A549 treated with Mapracorat at 1 μM for 4 hours (cell line): ENCODE measurements around the gene POLD1. TPM values are rescaled to one million over a fixed set of nuclear protein-coding genes. Genes with fewer than 3 reads are reported as not detected.

Experiments
- total RNA-seq: library from RNA; stranded (reverse); fragments of 200-300 nt; extraction: Qiagen RNA extraction; gene quantifications from 5 replicates; pipeline ENCODE4 v1.2.3, GENCODE V29; 2022

Gene POLD1
- 51.4 to 85.1 TPM (median 75.0 TPM) in 5 replicates for total RNA-seq

DNA sequence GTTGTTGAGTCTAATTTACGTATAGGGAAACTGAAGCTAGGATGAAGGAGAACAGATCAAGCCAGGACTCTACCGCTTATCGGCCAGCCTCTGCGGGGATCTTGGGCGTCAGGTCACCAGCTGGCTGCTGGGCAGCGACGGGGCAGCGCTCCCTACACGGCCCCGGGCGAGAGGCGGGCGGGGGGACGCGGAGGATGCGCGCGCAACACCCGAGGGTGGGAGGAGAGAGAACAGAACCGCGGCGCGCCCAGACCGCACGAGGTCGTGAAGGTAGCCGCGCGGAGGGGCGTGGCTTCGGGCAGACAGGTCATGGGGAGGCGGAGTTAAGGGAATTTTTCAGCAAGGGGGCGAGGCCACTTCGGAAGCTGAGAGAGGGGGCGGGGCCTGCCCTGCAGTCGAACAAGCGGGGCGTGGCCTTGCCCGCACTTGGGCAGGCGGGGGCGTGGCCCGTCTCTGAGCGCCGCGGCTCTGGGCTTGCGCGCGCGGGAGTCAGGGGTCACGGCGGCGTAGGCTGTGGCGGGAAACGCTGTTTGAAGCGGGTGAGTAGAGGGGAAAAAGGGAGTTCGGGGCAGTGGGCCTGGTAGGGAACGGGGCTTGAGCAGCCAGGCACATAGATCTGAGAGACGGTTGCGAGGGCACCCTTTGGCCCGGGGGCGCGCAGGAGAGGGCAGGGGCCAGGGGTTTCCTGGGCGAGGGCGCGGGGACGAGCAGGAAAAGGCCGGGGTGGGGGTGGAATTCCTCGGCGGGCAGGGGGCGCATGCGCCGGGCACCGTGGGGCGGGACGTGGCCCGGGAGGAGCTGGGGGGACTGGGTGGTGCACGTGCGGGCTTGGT lies at the start of gene POLD1:
TSS of gene POLD1 (plus strand) at position 496 of the 833 bp plus-strand sequence. CDS start 14,505 bp downstream, outside the sequence.

DNA sequence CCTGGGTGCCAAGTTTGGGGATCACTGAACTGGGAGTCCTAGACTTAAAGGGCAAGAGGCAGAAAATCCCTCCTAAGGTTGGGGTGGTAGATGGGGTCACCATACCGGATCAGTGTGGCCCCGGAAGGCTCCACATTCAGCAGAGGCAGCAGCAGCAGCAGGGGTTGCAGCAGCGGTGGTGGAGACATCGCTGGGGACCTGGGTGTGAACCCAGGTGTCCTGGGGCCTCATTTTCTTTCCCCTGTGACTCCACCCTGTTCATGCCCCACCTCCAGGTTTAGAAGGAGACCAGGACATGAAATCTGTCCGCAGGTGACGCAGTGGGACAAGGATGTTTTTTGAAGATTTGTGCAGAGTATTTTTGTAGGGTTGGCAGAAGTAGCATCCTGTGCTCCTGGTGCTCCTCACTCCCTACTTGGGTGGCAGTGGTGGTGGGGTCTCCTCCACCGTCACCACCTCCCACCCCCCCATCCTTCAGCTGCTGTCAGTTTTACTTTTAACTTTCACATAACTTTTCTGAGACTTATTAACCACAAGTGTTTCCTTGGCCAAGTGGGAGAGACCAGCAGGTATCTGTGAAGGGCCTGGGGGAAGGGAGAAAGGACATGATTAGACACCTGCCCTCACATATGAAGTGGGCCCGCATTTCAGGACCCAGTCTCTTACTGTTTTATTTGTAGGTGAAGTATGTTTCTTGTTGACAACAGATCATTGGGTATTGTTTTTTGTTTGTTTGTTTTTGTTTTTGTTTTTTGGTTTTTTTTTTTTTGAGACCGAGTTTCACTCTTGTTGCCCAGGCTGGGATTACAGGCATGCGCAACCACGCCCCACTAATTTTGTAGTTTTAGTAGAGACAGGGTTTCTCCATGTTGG lies 18.5 kb upstream of the POLD1 start, which contains the start of gene NAPSA:
TSS of gene NAPSA (minus strand) at position 206 of the 873 bp plus-strand sequence. CDS start at position 188, 18 bp downstream.

DNA sequence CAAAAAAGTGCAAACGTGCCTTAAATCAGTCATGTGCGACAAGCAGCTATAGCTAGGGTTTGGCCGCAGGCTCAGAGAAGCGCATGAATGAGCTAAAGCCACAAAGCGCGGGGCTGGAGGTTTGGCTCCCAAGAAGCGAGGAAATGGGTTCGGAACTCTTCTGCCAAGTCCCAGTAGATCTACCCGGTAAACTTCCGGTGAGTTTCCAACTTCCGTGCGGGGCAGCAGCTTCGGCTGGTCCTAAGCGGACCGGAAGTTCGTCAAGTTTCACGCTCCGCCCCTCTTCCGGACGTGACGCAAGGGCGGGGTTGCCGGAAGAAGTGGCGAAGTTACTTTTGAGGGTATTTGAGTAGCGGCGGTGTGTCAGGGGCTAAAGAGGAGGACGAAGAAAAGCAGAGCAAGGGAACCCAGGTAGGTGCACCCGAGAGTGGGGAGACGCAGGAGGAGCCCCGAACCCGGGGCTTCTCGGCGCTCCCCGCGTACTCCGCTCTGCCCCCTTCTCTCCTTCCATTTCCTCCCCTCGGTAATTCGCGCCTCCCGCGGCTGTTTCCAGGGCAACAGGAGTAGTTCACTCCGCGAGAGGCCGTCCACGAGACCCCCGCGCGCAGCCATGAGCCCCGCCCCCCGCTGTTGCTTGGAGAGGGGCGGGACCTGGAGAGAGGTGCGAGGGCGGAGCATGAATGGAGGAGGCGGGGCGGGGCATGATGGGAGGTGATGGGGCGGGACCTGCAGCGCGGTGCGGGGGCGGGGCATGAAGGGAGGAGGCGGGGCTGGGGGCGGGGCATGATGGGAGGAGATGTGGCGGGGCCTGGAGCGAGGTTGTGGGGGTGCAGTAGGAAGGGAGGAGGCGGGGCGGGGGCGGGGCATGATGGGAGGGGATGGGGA lies 7.7 kb upstream of the POLD1 start, which contains the start of gene NR1H2:
TSS of gene NR1H2 (plus strand) at position 292 of the 885 bp plus-strand sequence. CDS start 1,149 bp downstream, outside the sequence.

DNA sequence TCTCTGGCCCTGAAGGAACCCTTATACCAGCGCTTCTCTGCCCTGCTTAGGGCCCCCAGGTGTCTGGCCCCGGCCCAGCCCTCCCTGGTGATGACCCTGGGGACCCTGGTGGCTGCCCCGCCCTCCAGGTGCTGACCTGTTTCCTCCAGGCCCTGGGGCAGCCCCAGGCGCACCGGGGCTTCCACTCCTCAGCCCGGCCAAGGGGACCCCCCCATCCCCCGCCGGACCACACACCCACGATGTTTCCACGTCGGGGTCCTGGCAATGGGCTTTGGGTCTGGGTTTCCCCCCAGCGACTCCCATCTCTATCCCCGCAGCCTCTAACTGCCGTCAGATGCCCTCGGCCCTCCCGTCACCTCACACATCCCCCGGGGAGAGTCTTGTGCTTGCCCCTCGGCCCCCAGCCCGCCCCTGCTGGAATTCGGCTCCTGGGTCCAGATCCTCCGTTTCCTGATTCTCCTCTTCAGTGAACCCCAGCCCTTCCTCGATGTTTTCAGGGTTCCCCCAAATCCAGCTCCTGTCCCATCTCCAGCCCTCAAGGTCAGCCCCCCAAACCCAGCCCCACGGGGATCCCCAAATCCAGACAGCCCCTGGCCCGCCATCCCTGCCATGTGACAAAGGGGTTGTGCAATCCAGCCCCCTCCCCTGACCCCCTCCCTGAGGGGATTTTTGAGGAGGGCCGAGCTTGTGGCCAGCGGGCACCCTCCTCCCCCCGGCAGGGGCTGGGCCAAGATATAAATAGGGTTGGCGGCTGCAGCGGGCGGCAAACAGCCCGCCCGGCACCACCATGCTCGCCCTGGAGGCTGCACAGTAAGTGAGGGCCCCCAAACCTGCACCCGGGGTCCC lies 34.3 kb downstream of the POLD1 start, which contains the start of gene SPIB:
TSS of gene SPIB (plus strand) at position 763 of the 846 bp plus-strand sequence. CDS start at position 788, 25 bp downstream.

DNA sequence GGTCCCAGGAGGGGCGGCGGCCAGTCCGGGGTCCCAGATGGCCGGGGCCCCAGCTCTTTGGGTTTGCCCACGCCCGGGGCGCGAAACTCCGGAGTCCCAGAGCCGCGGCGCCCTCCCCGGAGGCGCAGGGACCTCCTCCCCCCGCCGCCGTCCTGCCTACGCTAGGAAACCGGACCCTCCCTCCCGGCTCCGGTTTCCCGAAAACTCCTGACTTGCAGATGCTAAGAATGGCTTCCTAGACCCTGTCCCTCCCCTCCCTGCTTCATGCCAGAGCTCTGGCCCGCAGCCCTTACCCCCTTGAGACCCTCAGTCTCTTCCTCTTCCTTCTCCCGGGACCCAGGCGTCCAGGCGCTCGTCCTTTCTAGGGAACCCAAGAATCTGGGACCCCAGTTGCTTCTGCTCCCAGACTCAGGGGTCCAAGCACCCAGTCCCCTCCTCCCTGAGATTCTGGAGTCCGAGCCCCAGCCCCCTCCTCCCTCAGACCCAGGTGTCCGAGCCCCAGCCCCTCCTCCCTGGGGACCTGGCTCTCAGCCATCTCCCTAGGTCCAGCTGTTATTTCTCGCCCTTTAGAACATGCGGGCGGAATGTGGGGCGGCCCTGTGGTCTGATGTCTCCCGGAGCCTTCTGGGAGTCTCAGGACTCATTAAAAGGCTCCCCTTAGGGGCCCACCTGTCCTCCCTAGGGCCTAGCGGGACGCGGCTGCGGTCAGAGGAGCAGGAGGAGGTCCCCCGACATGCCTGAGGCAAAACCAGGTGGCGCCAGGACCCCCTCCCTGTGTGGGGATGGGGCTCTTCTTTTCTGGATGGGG lies 48.3 kb downstream of the POLD1 start, which contains the start of gene MYBPC2:
TSS of gene MYBPC2 (plus strand) at position 672 of the 808 bp plus-strand sequence. CDS start at position 734, 62 bp downstream.

Other genes with a start within 250 kb of the POLD1 start
- gene IZUMO2, start 221.1 kb upstream of the POLD1 start, total RNA-seq = not detected in 5 replicates
- 4.5 to 7.3 TPM (median 6.8 TPM) in 5 replicates for gene MYH14, start 180.7 kb upstream of the POLD1 start, total RNA-seq
- 1.1 to 1.6 TPM (median 1.4 TPM) in 5 replicates for gene KCNC3, start 55.0 kb upstream of the POLD1 start, total RNA-seq
- gene NAPSA, start 18.7 kb upstream of the POLD1 start, total RNA-seq = 0.55 to 1.6 TPM (median 1.1 TPM) in 5 replicates
- gene NR1H2, start 7.9 kb upstream of the POLD1 start, total RNA-seq = 57.7 to 84.8 TPM (median 79.4 TPM) in 5 replicates
- gene SPIB, start 34.6 kb downstream of the POLD1 start, total RNA-seq = 0.06 to 0.45 TPM (median 0.24 TPM) in 5 replicates
- 0.03 TPM in 1 of 5 replicates, not detected in the others for gene MYBPC2, start 48.5 kb downstream of the POLD1 start, total RNA-seq
- 104 to 157 TPM (median 156 TPM) in 5 replicates for gene EMC10, start 92.2 kb downstream of the POLD1 start, total RNA-seq
- 1.5 to 2.5 TPM (median 2.1 TPM) in 5 replicates for gene GARIN5A, start 92.5 kb downstream of the POLD1 start, total RNA-seq
- gene JOSD2, start 126.8 kb downstream of the POLD1 start, total RNA-seq = 54.0 to 88.6 TPM (median 84.1 TPM) in 5 replicates
- gene ASPDH, start 129.6 kb downstream of the POLD1 start, total RNA-seq = not detected in 5 replicates
- gene LRRC4B, start 184.1 kb downstream of the POLD1 start, total RNA-seq = 0.28 to 0.51 TPM (median 0.50 TPM) in 5 replicates